ENCODE measurements around the gene GINM1.

- TF ChIP-seq CTCF (IDR thresholded peaks at IDR 0.05), result no peak
- TF ChIP-seq POLR2A (IDR thresholded peaks at IDR 0.05), result no peak
Observed at GRCh38 chr6:149586149-149586548, 20.0 kb downstream of the GINM1 start.

All from vagina (tissue), 2 donors.